ENCODE results near the gene AQP11. TPM values are rescaled to one million over a fixed set of nuclear protein-coding genes. Genes with fewer than 3 reads are reported as not detected.

AQP11 gene
- total and polyA plus RNA-seq, 10 donors: 0.11 to 0.74 (median 0.31) TPM

DNA sequence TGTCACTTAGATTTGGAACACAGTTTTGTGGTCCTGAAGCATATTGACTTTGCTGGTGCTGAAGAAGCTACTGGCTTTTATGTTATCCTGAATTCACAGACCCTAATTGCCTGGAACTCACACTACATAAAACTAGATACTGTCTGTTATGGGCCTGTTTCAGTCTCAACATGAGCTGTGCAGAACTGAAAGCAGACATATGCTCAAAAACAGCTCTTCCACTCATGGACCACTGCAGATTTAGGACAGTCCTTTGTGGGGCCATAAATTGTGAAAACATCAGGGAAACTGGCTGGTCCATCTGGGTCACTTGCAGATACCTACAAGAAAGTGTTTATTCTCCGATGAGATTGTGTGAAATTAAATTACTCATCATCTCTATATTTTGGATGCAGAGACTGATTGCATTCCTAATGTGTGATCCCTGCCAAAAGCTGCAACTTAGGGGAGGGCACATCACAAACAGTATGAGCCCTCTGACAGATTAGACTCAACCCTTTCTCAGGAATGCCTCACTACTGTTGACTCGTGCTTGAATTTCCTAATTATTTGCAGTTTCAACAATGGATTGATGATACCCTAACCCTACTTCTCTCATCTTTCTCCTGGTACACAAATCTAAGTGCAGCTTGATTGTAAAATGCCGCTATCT is 58.0 kb downstream of the AQP11 start:
- WGBS, 5 donors: 80 to 87% (median 84%) methylated on average over 3 of the region's 3 CpGs
- H3K27me3 ChIP-seq (replicated peaks in 1 of 7): no peaks in the 10 kb centered on the region
- no peak overlapping the region for H3K4me3 ChIP-seq
- no peaks in the 10 kb centered on the region for H3K9me3 ChIP-seq
- intact Hi-C loops (cut with DNase I; ENCODE audit: low total_unique reads): no loop called here
- H3K4me1 ChIP-seq: no peaks in the 10 kb centered on the region
- no peak for TF ChIP-seq POLR2A (IDR thresholded peaks at IDR 0.05)
- TF ChIP-seq, protein P1, sequence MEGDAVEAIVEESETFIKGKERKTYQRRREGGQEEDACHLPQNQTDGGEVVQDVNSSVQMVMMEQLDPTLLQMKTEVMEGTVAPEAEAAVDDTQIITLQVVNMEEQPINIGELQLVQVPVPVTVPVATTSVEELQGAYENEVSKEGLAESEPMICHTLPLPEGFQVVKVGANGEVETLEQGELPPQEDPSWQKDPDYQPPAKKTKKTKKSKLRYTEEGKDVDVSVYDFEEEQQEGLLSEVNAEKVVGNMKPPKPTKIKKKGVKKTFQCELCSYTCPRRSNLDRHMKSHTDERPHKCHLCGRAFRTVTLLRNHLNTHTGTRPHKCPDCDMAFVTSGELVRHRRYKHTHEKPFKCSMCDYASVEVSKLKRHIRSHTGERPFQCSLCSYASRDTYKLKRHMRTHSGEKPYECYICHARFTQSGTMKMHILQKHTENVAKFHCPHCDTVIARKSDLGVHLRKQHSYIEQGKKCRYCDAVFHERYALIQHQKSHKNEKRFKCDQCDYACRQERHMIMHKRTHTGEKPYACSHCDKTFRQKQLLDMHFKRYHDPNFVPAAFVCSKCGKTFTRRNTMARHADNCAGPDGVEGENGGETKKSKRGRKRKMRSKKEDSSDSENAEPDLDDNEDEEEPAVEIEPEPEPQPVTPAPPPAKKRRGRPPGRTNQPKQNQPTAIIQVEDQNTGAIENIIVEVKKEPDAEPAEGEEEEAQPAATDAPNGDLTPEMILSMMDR (IDR thresholded peaks at IDR 0.05 in 8 of 11, conservative IDR thresholded peaks at IDR 0.05 in 3 of 11): no peak
- DNase-seq: no peak
- H3K27ac ChIP-seq: no peak overlapping the region
- no peaks in the 10 kb centered on the region for H3K36me3 ChIP-seq

DNA sequence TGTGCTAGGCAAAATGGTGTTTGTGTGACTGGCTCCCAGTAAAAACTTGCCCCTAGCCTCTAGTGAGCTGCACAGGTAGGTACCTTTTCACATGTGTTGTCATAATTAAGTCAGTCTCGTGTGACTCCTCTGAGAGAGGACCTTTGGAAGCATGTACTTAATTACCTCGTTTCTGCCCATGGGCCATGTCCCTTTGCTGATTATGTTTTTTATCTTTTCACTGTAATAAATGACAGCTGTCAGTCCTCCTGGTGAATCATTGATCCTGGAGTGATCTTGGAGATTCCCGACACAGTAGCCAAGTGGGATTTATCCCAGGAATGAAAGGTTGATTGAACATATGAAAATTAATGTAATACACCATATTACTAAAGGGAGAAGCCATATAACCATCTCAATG is 60.4 kb downstream of the AQP11 start:
- 83 to 89% (median 88%) methylated on average over 3 of the region's 3 CpGs for WGBS, 5 donors
- H3K4me1 ChIP-seq: no peaks in the 10 kb centered on the region
- DNase-seq: no peak
- TF ChIP-seq POLR2AphosphoS5 (IDR thresholded peaks at IDR 0.05) (no peak), POLR2A (IDR thresholded peaks at IDR 0.05) (no peak)
- TF ChIP-seq, protein P1 (IDR thresholded peaks at IDR 0.05 in 8 of 11, conservative IDR thresholded peaks at IDR 0.05 in 3 of 11): no peak
- H3K36me3 ChIP-seq: no peaks in the 10 kb centered on the region
- no peak overlapping the region for H3K27ac ChIP-seq
- H3K27me3 ChIP-seq (replicated peaks in 1 of 7): no peaks in the 10 kb centered on the region
- no peaks in the 10 kb centered on the region for H3K9me3 ChIP-seq
- intact Hi-C loops (cut with DNase I; ENCODE audit: low total_unique reads): no loop called here
- no peak overlapping the region for H3K4me3 ChIP-seq

DNA sequence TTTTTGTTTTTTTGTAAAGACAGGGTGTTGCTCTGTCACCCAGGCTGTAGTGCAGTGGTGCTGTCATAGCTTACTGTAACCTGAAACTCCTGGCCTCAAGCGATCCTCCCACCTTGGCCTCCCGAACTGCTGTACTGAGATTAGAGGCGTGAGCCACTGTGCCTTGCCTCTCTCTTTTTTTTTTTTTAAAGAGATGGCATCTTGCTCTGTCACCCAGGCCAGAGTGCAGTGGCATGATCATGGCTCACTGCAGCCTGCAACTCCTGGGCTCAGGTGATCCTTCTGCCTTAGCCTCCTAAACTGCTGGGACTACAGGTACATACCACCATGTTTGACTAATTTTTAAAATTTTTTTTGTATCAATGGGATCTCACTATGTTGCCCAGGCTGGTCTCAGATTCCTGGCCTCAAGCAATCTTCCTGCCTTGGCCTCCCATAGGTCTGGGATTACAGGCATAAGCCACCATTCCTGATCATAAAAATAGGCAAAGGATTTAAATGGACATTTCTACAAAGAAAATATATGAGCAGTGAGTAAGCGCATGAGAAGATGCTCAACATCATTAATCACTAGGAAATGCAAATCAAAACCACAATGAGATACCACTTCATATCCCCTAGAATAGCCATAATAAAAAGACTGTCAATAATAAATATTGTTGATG is 65.1 kb downstream of the AQP11 start:
- no peak for DNase-seq
- intact Hi-C loops (cut with DNase I; ENCODE audit: low total_unique reads): no loop called here
- Histone ChIP-seq H3K27me3 (replicated peaks in 1 of 7) (no peaks in the 10 kb centered on the region), H3K36me3 (no peaks in the 10 kb centered on the region), H3K4me1 (peaks cover 0 to 3% (median 0%) of the 10 kb centered on the region in 6 donors), H3K4me3 (no peak overlapping the region), H3K9me3 (no peaks in the 10 kb centered on the region), H3K27ac (no peak overlapping the region)
- whole genome bisulfite sequencing, 5 donors: 88 to 96% (median 89%) methylated on average over 4 of the region's 4 CpGs
- TF ChIP-seq, protein P1 (IDR thresholded peaks at IDR 0.05 in 8 of 11, conservative IDR thresholded peaks at IDR 0.05 in 3 of 11): no peak
- TF ChIP-seq POLR2A (IDR thresholded peaks at IDR 0.05) (no peak), POLR2AphosphoS5 (IDR thresholded peaks at IDR 0.05) (no peak)

DNA sequence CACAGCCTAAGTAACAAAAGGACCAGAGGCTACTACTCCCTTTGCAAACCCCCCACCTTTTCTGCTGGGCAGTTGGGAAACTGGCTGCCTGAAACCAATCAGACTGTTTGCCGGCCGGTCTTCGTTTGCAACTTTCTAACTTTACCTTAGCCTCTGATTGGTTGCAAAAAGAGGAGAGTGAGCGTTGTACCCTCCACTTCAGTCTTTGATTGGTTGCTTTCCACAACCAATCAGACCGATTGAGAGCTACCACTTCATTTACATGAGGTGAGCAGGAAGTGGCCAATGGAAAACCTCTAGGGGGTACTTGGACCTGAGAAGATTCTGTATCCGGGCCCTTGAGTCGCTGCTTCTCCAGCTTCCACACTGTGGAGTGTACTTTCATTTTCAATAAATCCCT is 66.6 kb downstream of the AQP11 start:
- TF ChIP-seq POLR2A (IDR thresholded peaks at IDR 0.05) (no peak), POLR2AphosphoS5 (IDR thresholded peaks at IDR 0.05) (no peak)
- TF ChIP-seq, protein P1 (IDR thresholded peaks at IDR 0.05 in 8 of 11, conservative IDR thresholded peaks at IDR 0.05 in 3 of 11): no peak
- H3K27me3 ChIP-seq (replicated peaks in 1 of 7): no peaks in the 10 kb centered on the region
- intact Hi-C loops (cut with DNase I; ENCODE audit: low total_unique reads): no loop called here
- no peak overlapping the region for H3K4me3 ChIP-seq
- no peak overlapping the region for H3K27ac ChIP-seq
- H3K9me3 ChIP-seq: no peaks in the 10 kb centered on the region
- 87 to 93% (median 89%) methylated on average over 7 of the region's 7 CpGs for WGBS, 5 donors
- peaks cover 0 to 18% (median 10%) of the 10 kb centered on the region in 6 donors for H3K4me1 ChIP-seq
- no peaks in the 10 kb centered on the region for H3K36me3 ChIP-seq
- no peak for DNase-seq
